ENCODE measurements around the gene LDAH.
A peak's percentile ranks its signal among the peaks of the same experiment; 100 is the strongest.

Gene LDAH

GRCh38 chr2:20667531-20668401 is 155.1 kb downstream of the LDAH start:
- peak overlapping the region; percentile 5 for H3K4me3 ChIP-seq (ENCODE audit: low read depth, low read length)
- no peak for TF ChIP-seq CTCF (IDR thresholded peaks at IDR 0.05; ENCODE audit: borderline replicate concordance, insufficient read depth, low read depth, low read length)

- H3K4me3 ChIP-seq (ENCODE audit: low read depth, low read length), result peak overlapping the region; percentile 5
Measured at GRCh38 chr2:20667151-20667530, 155.8 kb downstream of the LDAH start.

GRCh38 chr2:20666304-20667150 is 156.4 kb downstream of the LDAH start, which contains the start of gene GDF7:
GDF7 (plus strand) TSS chr2:20667144; CDS start chr2:20667240, 96 bp downstream.
- peak within 1 kb of the TSS; percentile 45 for H3K4me3 ChIP-seq (ENCODE audit: low read depth, low read length)

More at GRCh38 chr2:20667151-20667530, 155.8 kb downstream of the LDAH start:
- no peak for TF ChIP-seq CTCF (IDR thresholded peaks at IDR 0.05; ENCODE audit: borderline replicate concordance, insufficient read depth, low read depth, low read length)

GRCh38 chr2:20666005-20666303 is 156.9 kb downstream of the LDAH start:
- H3K4me3 ChIP-seq (ENCODE audit: low read depth, low read length), result peak overlapping the region; percentile 45
- TF ChIP-seq CTCF (IDR thresholded peaks at IDR 0.05; ENCODE audit: borderline replicate concordance, insufficient read depth, low read depth, low read length), result no peak

More at GRCh38 chr2:20666304-20667150, 156.4 kb downstream of the LDAH start, which contains the start of gene GDF7:
- peak; percentile 46 for TF ChIP-seq CTCF (IDR thresholded peaks at IDR 0.05; ENCODE audit: borderline replicate concordance, insufficient read depth, low read depth, low read length)

- no peak for TF ChIP-seq CTCF (IDR thresholded peaks at IDR 0.05; ENCODE audit: borderline replicate concordance, insufficient read depth, low read depth, low read length)
- peak overlapping the region; percentile 45 for H3K4me3 ChIP-seq (ENCODE audit: low read depth, low read length)
Measured at GRCh38 chr2:20665243-20666004, 157.5 kb downstream of the LDAH start.

GRCh38 chr2:20664431-20665242 is 158.3 kb downstream of the LDAH start:
- H3K4me3 ChIP-seq (ENCODE audit: low read depth, low read length), result no peak overlapping the region
- TF ChIP-seq CTCF (IDR thresholded peaks at IDR 0.05; ENCODE audit: borderline replicate concordance, insufficient read depth, low read depth, low read length), result no peak

Data from GM12875 (cell line).